Cardiac fibroblast (primary cell): ENCODE results near the gene CYTIP.

Experiments used
- DNase-seq, 2 donors: peaks; one replicate each; pipeline versions ENCODE4 v3.0.0 to v3.0.0-alpha.2; 2010; ENCODE audit warnings: low read depth in 2 of 2
- H3K4me3 ChIP-seq, 2 donors: replicated peaks in 1 of 2; 1 replicate in 1 of 2; 2 replicates in 1 of 2; pipeline ENCODE4 v1.5.1; 2011; ENCODE audit warnings: low read depth in 2 of 2, low read length in 2 of 2, mild to moderate bottlenecking in 2 of 2, moderate library complexity in 1 of 2
- CTCF ChIP-seq: IDR thresholded peaks from one replicate; pipeline ENCODE4 v1.5.1; 2011; ENCODE audit warnings: low read depth, mild to moderate bottlenecking, low read length, inconsistent platforms

Gene CYTIP

GRCh38 chr2:157475722-157476390 is 32.0 kb upstream of the CYTIP start:
- H3K4me3 ChIP-seq = no peak overlapping the region
- no peak for DNase-seq
- no peak for TF ChIP-seq CTCF

GRCh38 chr2:157473581-157473980 is 29.7 kb upstream of the CYTIP start:
- no peak overlapping the region for H3K4me3 ChIP-seq
- peak in 1 of 2 donors; percentile 41 for DNase-seq
- TF ChIP-seq CTCF = no peak

GRCh38 chr2:157471078-157471477 is 27.2 kb upstream of the CYTIP start:
- DNase-seq = no peak
- TF ChIP-seq CTCF = no peak
- H3K4me3 ChIP-seq = no peak overlapping the region

GRCh38 chr2:157470321-157470720 is 26.4 kb upstream of the CYTIP start:
- no peak for TF ChIP-seq CTCF
- no peak for DNase-seq
- no peak overlapping the region for H3K4me3 ChIP-seq

GRCh38 chr2:157469726-157470125 is 25.8 kb upstream of the CYTIP start:
- TF ChIP-seq CTCF = no peak
- no peak overlapping the region for H3K4me3 ChIP-seq
- no peak for DNase-seq

GRCh38 chr2:157468931-157469708 is 25.2 kb upstream of the CYTIP start:
- TF ChIP-seq CTCF = no peak
- peak; percentile 29 to 91 for DNase-seq
- no peak overlapping the region for H3K4me3 ChIP-seq
